GM12892 (cell line): ENCODE data around the gene ZCCHC14.

ENCODE experiments used
- DNase-seq: peaks from one replicate; pipeline ENCODE4 v3.0.0; 2011; ENCODE audit not compliant: insufficient read length
- FAIRE-seq: peaks from 2 replicates; lab custom pipeline; 2011; peaks lifted over from hg19 to GRCh38; lab: Jason Lieb, UNC
- POLR2A ChIP-seq: IDR thresholded peaks from 2 replicates; pipeline ENCODE4 v1.6.1; 2011; ENCODE audit warnings: low read depth, low read length, control low read depth
- POLR2AphosphoS5 ChIP-seq: IDR thresholded peaks from 2 replicates; pipeline ENCODE4 v1.6.1; 2011; ENCODE audit warnings: low read depth, low read length, control low read depth
- TAF1 ChIP-seq: IDR thresholded peaks from 2 replicates; pipeline ENCODE4 v1.6.1; 2011; ENCODE audit warnings: low read depth, mild to moderate bottlenecking, control low read depth, low read length, borderline replicate concordance

ZCCHC14 gene

GRCh38 chr16:87470332-87470731 lies 22.5 kb downstream of the ZCCHC14 start:
- TF ChIP-seq TAF1 (no peak), POLR2A (no peak), POLR2AphosphoS5 (no peak)
- DNase-seq = no peak
- FAIRE-seq = no peak

- FAIRE-seq = no peak
- no peak for DNase-seq
- TF ChIP-seq TAF1 (no peak), POLR2AphosphoS5 (no peak), POLR2A (no peak)
Observed at GRCh38 chr16:87469169-87469568, 23.7 kb downstream of the ZCCHC14 start.

GRCh38 chr16:87468550-87468949 lies 24.3 kb downstream of the ZCCHC14 start:
- FAIRE-seq (no peak), DNase-seq (no peak)
- no peak for TF ChIP-seq TAF1
- TF ChIP-seq POLR2A = no peak
- no peak for TF ChIP-seq POLR2AphosphoS5

- FAIRE-seq = no peak
- TF ChIP-seq TAF1 (no peak), POLR2AphosphoS5 (no peak), POLR2A (no peak)
- no peak for DNase-seq
Observed at GRCh38 chr16:87466975-87467501, 25.8 kb downstream of the ZCCHC14 start.

- FAIRE-seq (no peak), DNase-seq (no peak)
- no peak for TF ChIP-seq POLR2A
- TF ChIP-seq TAF1 = no peak
- no peak for TF ChIP-seq POLR2AphosphoS5
Observed at GRCh38 chr16:87465879-87466278, 26.9 kb downstream of the ZCCHC14 start.

- FAIRE-seq = no peak
- no peak for TF ChIP-seq TAF1
- no peak for TF ChIP-seq POLR2AphosphoS5
- no peak for TF ChIP-seq POLR2A
Observed at GRCh38 chr16:87465306-87465705, 27.5 kb downstream of the ZCCHC14 start.

GRCh38 chr16:87464691-87465300 lies 28.0 kb downstream of the ZCCHC14 start:
- no peak for FAIRE-seq
- no peak for DNase-seq
- TF ChIP-seq POLR2AphosphoS5 = no peak
- no peak for TF ChIP-seq TAF1
- TF ChIP-seq POLR2A = no peak

More at GRCh38 chr16:87465306-87465705, 27.5 kb downstream of the ZCCHC14 start:
- no peak for DNase-seq

- TF ChIP-seq POLR2AphosphoS5 (no peak), POLR2A (no peak), TAF1 (no peak)
- FAIRE-seq (no peak), DNase-seq (no peak)
Observed at GRCh38 chr16:87463722-87464690, 28.8 kb downstream of the ZCCHC14 start.

- TF ChIP-seq POLR2A (no peak), POLR2AphosphoS5 (no peak), TAF1 (no peak)
- FAIRE-seq (no peak), DNase-seq (peak; percentile 54)
Observed at GRCh38 chr16:87461466-87461991, 31.3 kb downstream of the ZCCHC14 start.

GRCh38 chr16:87460936-87461335 lies 31.9 kb downstream of the ZCCHC14 start:
- no peak for TF ChIP-seq POLR2AphosphoS5
- no peak for TF ChIP-seq POLR2A
- no peak for TF ChIP-seq TAF1
- FAIRE-seq = no peak
- DNase-seq = no peak

GRCh38 chr16:87459833-87460232 lies 33.0 kb downstream of the ZCCHC14 start:
- FAIRE-seq (no peak), DNase-seq (no peak)
- TF ChIP-seq POLR2AphosphoS5 = no peak
- no peak for TF ChIP-seq TAF1
- no peak for TF ChIP-seq POLR2A

- no peak for FAIRE-seq
- TF ChIP-seq TAF1 = no peak
- TF ChIP-seq POLR2AphosphoS5 = no peak
- TF ChIP-seq POLR2A = no peak
- DNase-seq = no peak
Observed at GRCh38 chr16:87459027-87459426, 33.8 kb downstream of the ZCCHC14 start.
